ENCODE measurements around the gene SRGAP1. TPM values are rescaled to one million over a fixed set of nuclear protein-coding genes. Genes with fewer than 3 reads are reported as not detected.

SRGAP1 gene
- total RNA-seq, 3 donors from 2014 or later: 12.2 to 23.9 (median 15.9) TPM

- no peak for DNase-seq
- TF ChIP-seq CTCF (IDR thresholded peaks at IDR 0.05): no peak
These were observed 19.4 kb downstream of the SRGAP1 start for GRCh38 chr12:63863658-63864453.

GRCh38 chr12:63864454-63864706 lies 19.9 kb downstream of the SRGAP1 start:
- no peaks in the 10 kb centered on the region for H3K9me3 ChIP-seq
- no peak for TF ChIP-seq CTCF (IDR thresholded peaks at IDR 0.05)
- H3K4me1 ChIP-seq (ENCODE audit: low read depth): peaks cover 32% of the 10 kb centered on the region
- intact Hi-C loops (cut with DNase I, micrococcal nuclease): no loop called here
- ATAC-seq (no peak), DNase-seq (no peak)
- H3K36me3 ChIP-seq (ENCODE audit: low read depth): no peaks in the 10 kb centered on the region
- no peak overlapping the region for H3K4me3 ChIP-seq

More at GRCh38 chr12:63863658-63864453, 19.4 kb downstream of the SRGAP1 start:
- intact Hi-C loops (cut with DNase I, micrococcal nuclease): no loop called here
- ATAC-seq: no peak
- Histone ChIP-seq H3K4me1 (ENCODE audit: low read depth) (peaks cover 32% of the 10 kb centered on the region), H3K36me3 (ENCODE audit: low read depth) (no peaks in the 10 kb centered on the region), H3K4me3 (no peak overlapping the region), H3K9me3 (no peaks in the 10 kb centered on the region)

GRCh38 chr12:63865448-63865847 lies 20.9 kb downstream of the SRGAP1 start:
- Histone ChIP-seq H3K4me3 (no peak overlapping the region), H3K4me1 (ENCODE audit: low read depth) (peaks cover 29% of the 10 kb centered on the region), H3K9me3 (no peaks in the 10 kb centered on the region), H3K36me3 (ENCODE audit: low read depth) (no peaks in the 10 kb centered on the region)
- ATAC-seq: no peak
- intact Hi-C loops (cut with DNase I, micrococcal nuclease): no loop called here
- no peak for DNase-seq
- TF ChIP-seq CTCF (IDR thresholded peaks at IDR 0.05): no peak

GRCh38 chr12:63867053-63867452 lies 22.6 kb downstream of the SRGAP1 start:
- Histone ChIP-seq H3K4me3 (no peak overlapping the region), H3K9me3 (no peaks in the 10 kb centered on the region), H3K4me1 (ENCODE audit: low read depth) (peaks cover 14% of the 10 kb centered on the region), H3K36me3 (ENCODE audit: low read depth) (no peaks in the 10 kb centered on the region)
- no peak for TF ChIP-seq CTCF (IDR thresholded peaks at IDR 0.05)
- DNase-seq (no peak), ATAC-seq (no peak)
- intact Hi-C loops (cut with DNase I, micrococcal nuclease): no loop called here

- no peak for TF ChIP-seq CTCF (IDR thresholded peaks at IDR 0.05)
- ATAC-seq (no peak), DNase-seq (no peak)
- intact Hi-C loops (cut with DNase I, micrococcal nuclease): no loop called here
- Histone ChIP-seq H3K9me3 (no peaks in the 10 kb centered on the region), H3K36me3 (ENCODE audit: low read depth) (no peaks in the 10 kb centered on the region), H3K4me3 (no peak overlapping the region), H3K4me1 (ENCODE audit: low read depth) (no peaks in the 10 kb centered on the region)
These were observed 25.2 kb downstream of the SRGAP1 start for GRCh38 chr12:63869656-63870055.

GRCh38 chr12:63870838-63871237 lies 26.3 kb downstream of the SRGAP1 start:
- TF ChIP-seq CTCF (IDR thresholded peaks at IDR 0.05): no peak
- intact Hi-C loops (cut with DNase I, micrococcal nuclease): no loop called here
- H3K9me3 ChIP-seq: no peaks in the 10 kb centered on the region

More at GRCh38 chr12:63870838-63871237, 26.3 kb downstream of the SRGAP1 start:
- no peaks in the 10 kb centered on the region for H3K36me3 ChIP-seq (ENCODE audit: low read depth)
- ATAC-seq (no peak), DNase-seq (no peak)
- H3K4me3 ChIP-seq: no peak overlapping the region
- no peaks in the 10 kb centered on the region for H3K4me1 ChIP-seq (ENCODE audit: low read depth)

Measured in mucosa of descending colon (tissue), 3 donors.